HCT116 (cell line): ENCODE results near the gene SOBP. TPM values are rescaled to one million over a fixed set of nuclear protein-coding genes. Genes with fewer than 3 reads are reported as not detected.

Source experiments
- ATAC-seq: fragments of 200-7000 bp; cut with Tn5 transposase; 2 replicates; pipeline ENCODE4 v1.9.1; 2020; ENCODE audit warnings: mild to moderate bottlenecking, moderate library complexity
- BruUV-seq: library from RNA; stranded (reverse); fragments of 400-500 nt; replicated peaks from 2 replicates; lab custom pipeline; 2021; lab: Mats Ljungman, UMichigan
- CTCF ChIA-PET: fragments of 300-600 bp; sonication (Branson Sonifier 250); formaldehyde crosslinking; loops from one replicate; lab custom pipeline; 2021; ENCODE audit warnings: antibody characterized with exemption; lab: Charles Lee
- POLR2A ChIA-PET: fragments of 300-600, 350-600 bp; sonication (Branson Sonifier 250); formaldehyde crosslinking; loops from one replicate; lab custom pipeline; 2021; ENCODE audit warnings: antibody characterized with exemption; lab: Charles Lee
- RAD21 ChIA-PET, 2 experiments: fragments of 300-600 bp; sonication (Branson Sonifier 250); formaldehyde crosslinking; loops; one replicate each; lab custom pipeline; 2023; ENCODE audit warnings: low total read pairs in 2 of 2; ENCODE audit not compliant: uncharacterized antibody in 2 of 2, unreplicated experiment in 2 of 2, low non-redundant PET in 1 of 2; lab: Charles Lee
- DNase-seq: peaks from one replicate; pipeline ENCODE4 v3.0.0-alpha.2; 2010; ENCODE audit warnings: low read depth, low spot score
- H2AFZ ChIP-seq: fragments of 200-600 bp; shearing (Covaris generic), sonication (generic); 2 replicates; pipeline ENCODE4 v1.6.1; 2017; ENCODE audit warnings: low read depth, mixed run types, mixed read lengths, antibody characterized with exemption, low read length; ENCODE audit not compliant: poor library complexity, severe bottlenecking
- H3K27ac ChIP-seq: 2 replicates; pipeline ENCODE4 v1.5.1; 2012; ENCODE audit warnings: low read depth, low read length
- H3K27me3 ChIP-seq: fragments of 200-600 bp; sonication (generic); 2 replicates; pipeline ENCODE4 v1.6.1; 2016; ENCODE audit warnings: mixed run types, low read length, mixed read lengths; ENCODE audit not compliant: insufficient read depth
- H3K36me3 ChIP-seq, 2 experiments: fragments of 200-500 bp in 1 of 2; fragments of 200-600 bp in 1 of 2; sonication (Bioruptor generic) in 1 of 2; sonication (generic) in 1 of 2; 2 replicates each; pipeline versions ENCODE4 v1.5.1 to v1.6.1; 2014 to 2016; ENCODE audit warnings: low read length in 2 of 2, inconsistent platforms in 1 of 2, mixed read lengths in 1 of 2, mixed run types in 1 of 2; ENCODE audit not compliant: insufficient read depth in 2 of 2, control insufficient read depth in 1 of 2
- H3K4me1 ChIP-seq, 2 experiments: fragments of 200-600 bp in 1 of 2; sonication (generic) in 1 of 2; 2 replicates each; pipeline versions ENCODE4 v1.5.1 to v1.6.1; 2012 to 2017; ENCODE audit warnings: low read length in 2 of 2, inconsistent platforms in 1 of 2, mild to moderate bottlenecking in 1 of 2, mixed read lengths in 1 of 2, mixed run types in 1 of 2, moderate library complexity in 1 of 2; ENCODE audit not compliant: insufficient read depth in 2 of 2, control insufficient read depth in 1 of 2
- H3K4me2 ChIP-seq: fragments of 200-600 bp; sonication (generic); 2 replicates; pipeline ENCODE4 v1.6.1; 2017; ENCODE audit warnings: mixed run types, low read length, mixed read lengths
- H3K4me3 ChIP-seq, 2 experiments: fragments of 200-600 bp in 1 of 2; sonication (generic) in 1 of 2; replicated peaks in 1 of 2; 2 replicates each; pipeline ENCODE4 v1.5.1; 2011 to 2016; ENCODE audit warnings: low read length in 2 of 2, control low read depth in 1 of 2, low read depth in 1 of 2, mild to moderate bottlenecking in 1 of 2, mixed read lengths in 1 of 2, mixed run types in 1 of 2
- H3K79me2 ChIP-seq: fragments of 200-600 bp; sonication (generic); 2 replicates; pipeline ENCODE4 v1.6.1; 2017; ENCODE audit warnings: mild to moderate bottlenecking, mixed run types, low read length, moderate library complexity, mixed read lengths; ENCODE audit not compliant: insufficient read depth
- H3K9ac ChIP-seq: fragments of 200-600 bp; sonication (generic); 2 replicates; pipeline ENCODE4 v1.6.1; 2016; ENCODE audit warnings: low read length, mixed read lengths
- H3K9me2 ChIP-seq: fragments of 200-600 bp; sonication (generic), shearing (Covaris generic); 2 replicates; pipeline ENCODE4 v1.6.1; 2017; ENCODE audit warnings: mixed run types, mild to moderate bottlenecking, moderate library complexity; ENCODE audit not compliant: insufficient read depth
- H3K9me3 ChIP-seq, 2 experiments: fragments of 200-500 bp in 1 of 2; fragments of 200-600 bp in 1 of 2; sonication (Bioruptor generic) in 1 of 2; sonication (generic) in 1 of 2; 2 replicates each; pipeline ENCODE4 v1.6.1; 2014 to 2017; ENCODE audit warnings: low read length in 2 of 2, mixed read lengths in 2 of 2, inconsistent platforms in 1 of 2, low read depth in 1 of 2, mild to moderate bottlenecking in 1 of 2, mixed run types in 1 of 2, moderate library complexity in 1 of 2; ENCODE audit not compliant: control insufficient read depth in 1 of 2, insufficient read depth in 1 of 2
- H4K20me1 ChIP-seq: fragments of 200-600 bp; sonication (generic), shearing (Covaris generic); 2 replicates; pipeline ENCODE4 v1.6.1; 2017; ENCODE audit warnings: mixed run types, mild to moderate bottlenecking, moderate library complexity; ENCODE audit not compliant: insufficient read depth
- CBX3 ChIP-seq: IDR thresholded peaks from 2 replicates; pipeline ENCODE4 v1.6.1; 2012; ENCODE audit warnings: low read depth
- ELF1 ChIP-seq: IDR thresholded peaks from 2 replicates; pipeline ENCODE4 v1.6.1; 2012; ENCODE audit warnings: low read depth, borderline replicate concordance
- EZH2 ChIP-seq: fragments of 200-600 bp; sonication (generic); IDR thresholded peaks from 2 replicates; pipeline ENCODE4 v1.6.1; 2017; ENCODE audit warnings: antibody characterized with exemption, mixed run types
- POLR2AphosphoS5 ChIP-seq: IDR thresholded peaks from 2 replicates; pipeline ENCODE4 v1.6.1; 2011; ENCODE audit warnings: mild to moderate bottlenecking, low read depth, low read length, moderate library complexity
- SRF ChIP-seq: IDR thresholded peaks from 2 replicates; pipeline ENCODE4 v1.6.1; 2012; ENCODE audit warnings: low read depth
- ZFX ChIP-seq: fragments of 450-650 bp; IDR thresholded peaks from 2 replicates; pipeline ENCODE4 v1.6.1; 2017
- intact Hi-C: fragments of 100-400 bp; cut with micrococcal nuclease; formaldehyde crosslinking; loops from 2 replicates; pipeline ENCODE4 v1.10.0; 2022
- total RNA-seq: library from RNA; stranded (reverse); gene quantifications from one replicate; pipeline ENCODE4 v1.2.1, GENCODE V29; 2021; ENCODE audit not compliant: unreplicated experiment
- TF ChIP-seq, protein P1 (sequence below): IDR thresholded peaks from 2 replicates; pipeline ENCODE4 v1.6.1; 2012

The SOBP gene
- total RNA-seq, 1 experiment from 2014 or later = 2.6 TPM

DNA sequence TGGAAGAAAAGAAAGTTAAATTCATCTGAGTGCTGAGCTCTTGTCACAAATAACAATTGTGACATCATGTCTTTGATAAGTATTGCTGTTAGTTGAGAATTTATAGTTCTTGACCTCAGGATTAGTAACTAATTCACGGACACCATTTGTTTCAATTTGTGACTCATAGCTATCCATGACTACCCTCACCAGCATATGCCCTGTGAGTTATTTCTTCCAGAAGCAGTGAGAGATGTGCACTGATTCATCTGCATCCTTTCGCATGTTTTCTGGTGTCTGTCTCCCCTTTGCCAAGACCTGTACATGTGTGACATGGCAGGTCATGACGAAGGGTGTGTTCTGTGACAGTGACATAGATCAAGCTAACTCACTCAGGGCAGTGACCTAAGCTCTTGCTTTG, 86.9 kb downstream of the SOBP start:
- no peak overlapping the region for H3K9ac ChIP-seq
- DNase-seq (no peak), ATAC-seq (no peak)
- H4K20me1 ChIP-seq = no peaks in the 10 kb centered on the region
- no peaks in the 10 kb centered on the region for H3K9me2 ChIP-seq
- BruUV-seq = no TSS peak
- H2AFZ ChIP-seq = no peak overlapping the region
- H3K79me2 ChIP-seq = no peaks in the 10 kb centered on the region
- intact Hi-C loops = no loop called here
- H3K9me3 ChIP-seq = no peaks in the 10 kb centered on the region
- no peaks in the 10 kb centered on the region for H3K36me3 ChIP-seq
- POLR2A ChIA-PET = interaction anchor here (1.3 kb wide), 1 partner anchor 10 kb away, joined by 3 read pairs; no protein-coding TSS in a partner anchor
- RAD21 ChIA-PET = no interaction called here
- H3K27me3 ChIP-seq = no peaks in the 10 kb centered on the region
- H3K27ac ChIP-seq = no peak overlapping the region
- no peak overlapping the region for H3K4me2 ChIP-seq
- H3K4me3 ChIP-seq = no peak overlapping the region
- CTCF ChIA-PET = no interaction called here
- H3K4me1 ChIP-seq = no peaks in the 10 kb centered on the region
- TF ChIP-seq ZFX (no peak), ELF1 (no peak), SRF (no peak)
- TF ChIP-seq, protein P1, sequence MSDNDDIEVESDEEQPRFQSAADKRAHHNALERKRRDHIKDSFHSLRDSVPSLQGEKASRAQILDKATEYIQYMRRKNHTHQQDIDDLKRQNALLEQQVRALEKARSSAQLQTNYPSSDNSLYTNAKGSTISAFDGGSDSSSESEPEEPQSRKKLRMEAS = no peak

DNA sequence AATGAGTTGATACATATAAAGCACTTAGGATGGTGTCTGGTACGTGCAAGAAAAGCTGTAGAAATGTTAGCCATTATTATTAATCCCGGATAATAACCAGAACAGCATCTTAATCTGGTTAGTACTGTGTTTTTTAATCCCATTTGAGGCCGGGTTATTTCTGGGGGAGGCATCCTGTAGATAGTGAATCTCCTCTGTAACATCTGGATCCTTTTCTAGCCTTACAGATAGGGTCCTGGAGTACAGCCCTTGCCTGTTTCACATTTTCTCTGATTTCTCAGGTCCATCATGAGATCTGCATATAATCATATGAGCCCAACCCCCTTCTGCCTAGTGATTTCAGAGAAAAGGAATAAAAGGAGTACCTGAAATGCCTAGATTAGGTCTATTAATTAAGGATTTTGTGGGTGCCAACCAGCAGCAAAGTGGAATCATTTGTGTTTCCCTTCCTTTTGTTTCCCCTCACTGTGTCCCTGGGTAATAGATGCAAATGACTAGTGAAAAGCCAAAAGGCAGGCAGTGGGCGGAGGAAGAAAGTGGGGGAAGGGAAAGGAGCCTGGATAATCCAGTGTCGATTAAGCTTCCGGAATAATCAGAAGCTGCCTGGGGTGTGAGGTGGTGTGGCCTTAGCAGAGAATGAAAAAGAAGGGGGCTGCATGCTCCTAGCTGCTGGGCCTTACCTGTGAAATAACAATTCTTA, 88.9 kb downstream of the SOBP start:
- TF ChIP-seq EZH2 (no peak), POLR2AphosphoS5 (no peak), ELF1 (no peak), CBX3 (no peak)
- TF ChIP-seq, protein P1 = no peak
- Histone ChIP-seq H3K27me3 (no peaks in the 10 kb centered on the region), H3K4me3 (no peak overlapping the region), H3K4me1 (no peaks in the 10 kb centered on the region), H3K9me3 (no peaks in the 10 kb centered on the region), H3K4me2 (no peak overlapping the region), H4K20me1 (no peaks in the 10 kb centered on the region), H3K9me2 (no peaks in the 10 kb centered on the region), H3K9ac (no peak overlapping the region), H3K36me3 (no peaks in the 10 kb centered on the region), H3K79me2 (no peaks in the 10 kb centered on the region), H3K27ac (no peak overlapping the region), H2AFZ (no peak overlapping the region)
- intact Hi-C loops = no loop called here
- BruUV-seq = no TSS peak
- no peak for ATAC-seq
- CTCF ChIA-PET = no interaction called here
- POLR2A ChIA-PET = no interaction called here
- RAD21 ChIA-PET = no interaction called here
- no peak for DNase-seq
